GM18526 (cell line): ENCODE data around the gene DMRTA1.

Source experiments
- POLR2A ChIP-seq: IDR thresholded peaks from 3 replicates; pipeline ENCODE4 v1.6.1; 2011; ENCODE audit not compliant: insufficient read length; ENCODE audit errors: extremely low read depth

The DMRTA1 gene

DNA sequence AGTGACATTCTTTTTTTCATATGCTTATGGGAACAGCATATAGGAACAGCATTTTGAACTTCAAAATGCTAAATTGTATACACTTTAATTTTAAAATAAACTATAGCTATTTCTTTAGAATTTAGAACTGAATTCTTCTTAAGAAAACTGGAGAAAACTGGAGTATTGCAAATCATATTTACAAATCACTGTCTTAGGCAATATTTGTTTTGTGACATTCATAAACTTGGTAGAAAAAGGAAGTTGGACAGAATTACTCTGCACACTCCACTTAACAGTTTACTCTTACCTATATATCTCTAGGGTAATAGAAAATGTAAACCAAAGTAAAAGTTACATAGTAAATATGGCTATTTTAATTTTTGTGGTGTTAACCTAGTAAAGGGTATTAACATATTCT, 3.1 kb downstream of the DMRTA1 start:
- TF ChIP-seq POLR2A, result no peak

GRCh38 chr9:22452415-22453010, 5.9 kb downstream of the DMRTA1 start:
- no peak for TF ChIP-seq POLR2A

- TF ChIP-seq POLR2A, result no peak
Observed at GRCh38 chr9:22454016-22454415, 7.4 kb downstream of the DMRTA1 start.

DNA sequence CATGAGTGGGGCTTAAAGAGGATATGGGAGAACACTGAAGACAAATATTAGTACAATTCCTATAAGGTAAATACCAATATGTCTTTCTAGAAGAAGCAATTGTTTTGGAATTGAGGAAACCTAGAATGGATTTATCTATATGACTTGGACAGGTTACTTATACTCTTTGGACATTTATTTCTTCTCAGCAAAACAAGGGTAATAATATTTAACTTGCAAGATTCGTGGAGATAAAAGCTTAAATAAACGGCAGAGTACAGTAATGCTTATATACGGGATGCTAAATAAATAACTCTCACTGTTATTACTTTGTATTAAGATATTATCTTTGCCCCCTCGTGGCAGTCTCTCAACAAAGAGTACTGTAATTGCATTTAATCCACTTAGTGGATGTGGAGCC, 8.6 kb downstream of the DMRTA1 start:
- no peak for TF ChIP-seq POLR2A

DNA sequence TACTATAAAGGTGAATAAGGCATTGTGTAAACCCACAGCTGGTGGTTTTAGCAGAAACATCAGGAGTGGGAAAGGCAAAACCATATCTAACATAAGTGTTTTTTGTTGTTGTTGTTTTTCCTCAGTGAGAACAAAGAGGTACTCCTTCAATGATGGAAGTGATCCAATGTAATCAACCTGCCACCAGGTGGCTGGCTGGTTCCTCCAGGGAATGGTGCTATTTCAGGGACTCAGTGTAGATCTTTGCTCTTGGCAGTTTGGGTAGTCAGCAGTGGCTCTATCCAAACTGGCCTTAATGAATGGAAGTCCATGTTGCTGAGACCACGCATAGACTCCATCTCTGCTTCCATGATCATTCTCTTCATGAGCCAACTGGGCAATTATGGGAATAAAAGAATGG, 10.8 kb downstream of the DMRTA1 start:
- no peak for TF ChIP-seq POLR2A

DNA sequence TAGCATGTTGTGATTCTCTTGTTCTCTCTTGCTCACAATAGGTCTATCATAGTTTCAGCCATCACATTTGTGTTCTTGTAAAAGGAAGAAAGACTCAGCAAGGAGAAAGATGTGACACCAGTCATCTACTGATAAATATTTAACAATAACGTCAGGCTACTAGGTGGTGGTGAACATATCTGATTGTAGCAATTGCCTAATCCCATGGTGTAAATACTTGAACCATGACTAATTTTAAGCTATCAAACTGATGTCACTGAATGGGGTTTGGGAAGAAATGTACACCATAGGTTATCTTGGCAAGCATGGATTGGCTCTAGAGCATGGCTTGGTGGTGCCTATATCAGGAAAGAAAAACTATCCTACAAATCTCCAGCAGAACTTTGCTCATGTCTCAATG, 16.6 kb downstream of the DMRTA1 start:
- no peak for TF ChIP-seq POLR2A

GRCh38 chr9:22469928-22470544, 23.4 kb downstream of the DMRTA1 start:
- no peak for TF ChIP-seq POLR2A

- TF ChIP-seq POLR2A, result no peak
Observed at GRCh38 chr9:22481566-22481965, 34.9 kb downstream of the DMRTA1 start.

- TF ChIP-seq POLR2A, result no peak
Observed at GRCh38 chr9:22483528-22484070, 37.0 kb downstream of the DMRTA1 start.
